HEK293T (cell line): ENCODE results near the gene TRPM3.

Experiments used
- BHLHE40 ChIP-seq: fragments of 450-650 bp; IDR thresholded peaks from 2 replicates; pipeline ENCODE4 v1.6.1; 2016; ENCODE audit warnings: mild to moderate bottlenecking, moderate library complexity, borderline replicate concordance
- FOXK2 ChIP-seq: fragments of 450-650 bp; IDR thresholded peaks from 2 replicates; pipeline ENCODE4 v1.6.1; 2016; ENCODE audit warnings: mild to moderate bottlenecking
- HDGF ChIP-seq: fragments of 450-650 bp; IDR thresholded peaks from 2 replicates; pipeline ENCODE4 v1.6.1; 2017; ENCODE audit warnings: antibody characterized with exemption, borderline replicate concordance
- NFRKB ChIP-seq: fragments of 450-650 bp; IDR thresholded peaks from 2 replicates; pipeline ENCODE4 v1.6.1; 2016; ENCODE audit warnings: mild to moderate bottlenecking, moderate library complexity
- TARDBP ChIP-seq: fragments of 450-650 bp; IDR thresholded peaks from 2 replicates; pipeline ENCODE4 v1.6.1; 2016
- ZNF384 ChIP-seq: fragments of 450-650 bp; IDR thresholded peaks from 2 replicates; pipeline ENCODE4 v1.6.1; 2016

- TF ChIP-seq NFRKB, result no peak
- no peak for TF ChIP-seq ZNF384
- no peak for TF ChIP-seq BHLHE40
- no peak for TF ChIP-seq TARDBP
- no peak for TF ChIP-seq HDGF
- TF ChIP-seq FOXK2, result no peak
Measured at GRCh38 chr9:71048280-71048679, 73.1 kb downstream of the TRPM3 start.
